Activated CD4-positive, CD25-positive, alpha-beta regulatory T cell treated with anti-CD3 and anti-CD28 coated beads, Interleukin-2, amount 50 U/mL, for 24 hours (primary cell): ENCODE results near the gene SCUBE3.

ENCODE experiments used
- ATAC-seq, 2 donors: fragments of 150-1000 bp; cut with Tn5 transposase; one replicate each; pipeline ENCODE4 v1.10.0; 2021; ENCODE audit warnings: mild to moderate bottlenecking in 1 of 2, moderate library complexity in 1 of 2

SCUBE3 gene

DNA sequence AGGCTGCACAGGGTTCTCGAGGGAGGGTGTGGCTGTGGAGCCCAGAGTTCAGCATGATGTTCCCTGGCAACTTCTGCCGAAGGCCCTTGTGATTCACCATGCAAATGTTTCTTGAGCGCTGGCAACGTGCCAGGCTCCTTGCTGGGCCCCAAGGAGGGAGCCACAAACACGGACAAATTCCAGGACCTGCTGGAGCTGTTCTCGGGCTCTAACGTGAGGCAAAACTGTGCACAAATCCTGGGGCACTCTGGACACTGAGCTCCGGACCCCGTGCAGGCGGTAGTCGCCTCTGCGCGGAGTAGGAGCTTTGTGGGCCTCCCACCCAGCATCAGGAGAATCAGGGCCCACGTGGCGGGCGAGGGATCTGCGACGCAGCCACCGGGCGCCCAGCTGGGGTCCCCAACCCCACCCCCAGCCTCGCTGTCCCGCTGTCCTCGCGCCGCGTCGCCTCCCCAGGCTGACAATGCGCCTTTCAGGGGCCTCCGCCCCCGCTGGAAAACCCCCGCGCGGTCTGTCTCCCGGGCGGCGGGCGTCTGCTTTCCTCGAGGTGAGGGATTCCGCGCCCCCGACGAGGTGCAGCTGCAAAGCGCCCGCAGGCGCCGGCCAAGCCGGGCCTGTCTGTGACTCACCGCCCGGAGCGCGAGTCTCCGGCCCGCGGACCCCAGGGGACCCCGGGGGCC is 31.7 kb upstream of the SCUBE3 start:
- no peak for ATAC-seq

DNA sequence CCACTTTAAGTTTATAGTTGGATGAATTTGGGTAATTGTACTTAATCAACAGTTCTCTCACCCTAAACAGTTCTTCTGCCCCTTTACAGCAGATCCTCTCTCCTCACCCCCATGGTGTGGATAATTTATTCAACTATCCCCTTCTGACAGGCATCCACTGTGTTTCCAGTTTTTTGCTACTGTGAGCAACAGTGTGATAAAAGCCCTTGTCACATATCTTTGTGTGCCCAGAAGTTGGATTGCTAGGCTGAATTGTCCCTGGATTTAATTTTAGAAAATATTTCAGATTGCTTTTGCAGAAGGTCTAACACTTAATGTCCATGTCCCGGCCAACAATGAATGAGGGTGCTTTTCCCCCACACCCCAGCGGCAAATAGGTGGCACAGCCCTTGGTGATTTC is 30.5 kb upstream of the SCUBE3 start:
- ATAC-seq, result no peak

DNA sequence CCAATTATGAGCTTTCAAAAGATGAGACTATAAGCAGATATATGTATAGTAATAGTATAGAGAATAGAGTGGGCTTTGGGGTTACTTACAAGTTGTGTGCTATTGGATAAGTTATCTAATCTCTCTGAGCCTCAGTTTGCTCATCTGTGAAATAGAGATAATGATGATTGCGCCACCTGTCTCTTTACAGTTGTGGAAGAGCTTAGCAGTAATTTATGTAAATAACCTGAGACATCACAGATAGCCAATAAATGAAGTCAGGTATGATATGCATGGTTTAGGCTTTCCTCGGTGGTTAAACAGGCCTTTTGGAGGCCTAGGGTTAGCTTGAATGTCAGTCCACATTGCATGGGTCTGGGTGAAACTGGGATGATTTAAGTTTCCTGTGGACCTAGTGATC is 29.8 kb upstream of the SCUBE3 start:
- ATAC-seq, result no peak

GRCh38 chr6:35184580-35185301 is 29.0 kb upstream of the SCUBE3 start:
- ATAC-seq, result no peak

DNA sequence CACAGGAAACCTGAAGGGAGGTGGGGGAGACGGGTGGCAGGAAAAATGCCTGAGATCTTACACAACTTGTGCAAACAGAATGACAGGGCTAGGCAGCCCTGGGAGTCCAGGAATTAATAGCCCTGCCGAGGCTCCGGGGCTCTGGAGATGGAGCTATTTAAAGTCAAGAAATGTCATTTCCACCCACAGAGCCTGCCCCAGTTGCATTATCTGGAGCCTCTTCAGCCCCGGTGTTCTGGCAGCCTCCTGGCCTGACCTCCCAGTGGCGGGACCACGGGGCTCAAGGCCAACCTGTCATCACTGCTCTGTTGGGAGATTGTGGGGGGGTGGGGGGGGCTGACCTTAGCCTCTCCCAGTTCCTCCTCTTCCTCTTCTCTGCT is 28.5 kb upstream of the SCUBE3 start:
- ATAC-seq, result no peak

DNA sequence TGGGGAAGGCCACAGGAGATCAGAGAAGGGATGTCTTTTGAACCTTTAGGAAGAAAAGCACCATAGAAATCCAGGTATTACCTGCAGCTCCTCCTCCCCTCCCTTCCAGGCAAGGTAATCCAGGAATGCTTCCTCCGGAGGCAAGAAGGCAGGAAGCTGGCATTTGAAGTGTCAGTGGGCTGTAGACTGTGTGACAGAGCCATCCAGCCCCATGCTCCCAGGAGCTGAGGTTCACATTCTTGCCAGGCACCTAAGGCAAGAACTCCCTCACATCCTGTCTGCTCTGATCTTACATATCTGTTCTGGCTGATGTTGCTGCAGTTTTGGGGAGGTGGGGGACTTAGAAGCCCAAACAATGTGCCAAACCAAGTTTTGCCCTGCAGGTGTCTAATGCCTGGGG is 27.8 kb upstream of the SCUBE3 start:
- ATAC-seq, result no peak

- ATAC-seq, result no peak
These were observed 27.2 kb upstream of the SCUBE3 start for GRCh38 chr6:35186571-35186970.

DNA sequence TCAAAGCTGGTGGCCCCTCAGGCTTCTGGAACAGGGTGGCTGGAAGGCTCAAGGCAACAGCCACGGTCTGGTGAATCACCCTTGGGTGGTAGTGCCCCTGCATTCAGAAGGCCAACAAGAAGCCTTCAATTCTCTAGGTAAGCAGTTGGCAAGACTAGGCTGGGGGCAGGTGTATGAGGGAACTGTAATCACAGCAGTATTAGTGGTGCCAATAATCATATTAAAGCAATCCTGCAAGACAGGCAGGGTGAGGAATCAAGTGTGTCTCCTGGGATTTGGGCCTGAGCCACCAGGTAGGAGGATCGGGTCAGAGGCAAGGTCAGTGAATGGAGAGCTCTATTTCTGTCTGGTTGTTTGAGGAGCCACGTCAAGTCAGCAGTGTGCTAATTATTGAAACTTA is 24.9 kb upstream of the SCUBE3 start:
- ATAC-seq, result no peak

GRCh38 chr6:35190306-35190705 is 23.4 kb upstream of the SCUBE3 start:
- no peak for ATAC-seq

- ATAC-seq, result no peak
These were observed 21.9 kb upstream of the SCUBE3 start for GRCh38 chr6:35191889-35192288.

GRCh38 chr6:35192301-35192860 is 21.4 kb upstream of the SCUBE3 start:
- no peak for ATAC-seq

- no peak for ATAC-seq
These were observed 19.4 kb upstream of the SCUBE3 start for GRCh38 chr6:35194390-35194789.

DNA sequence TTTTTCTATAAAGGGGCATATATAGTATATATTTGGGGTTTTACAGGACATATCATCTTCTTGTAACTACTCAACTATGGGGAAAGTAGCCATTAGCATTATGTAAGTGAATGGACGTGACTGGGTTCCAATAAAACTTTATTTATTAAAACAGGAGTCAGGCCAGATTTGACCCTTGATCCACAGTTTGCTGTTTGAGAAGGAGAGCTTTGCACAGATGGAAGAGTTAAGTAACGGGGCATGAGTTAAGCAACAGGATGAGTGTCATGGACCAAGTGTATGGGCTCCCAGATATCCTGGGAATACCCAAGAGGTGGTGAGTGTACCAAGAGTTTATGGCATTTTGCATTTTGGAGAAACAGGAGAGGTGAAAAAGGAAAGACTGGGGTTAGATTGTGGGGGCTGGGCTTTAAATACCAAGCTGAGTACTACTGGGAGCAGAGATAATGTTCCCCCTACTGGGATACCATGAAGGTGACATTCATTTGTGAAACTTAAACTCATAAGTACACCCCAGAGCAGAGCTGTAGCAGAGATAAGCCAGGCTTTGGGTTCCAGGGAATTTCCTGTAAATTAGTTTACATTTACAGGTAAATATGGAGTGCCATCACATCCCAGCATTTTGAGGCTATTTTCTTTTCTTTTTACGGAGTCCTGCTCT is 18.5 kb upstream of the SCUBE3 start:
- no peak for ATAC-seq

DNA sequence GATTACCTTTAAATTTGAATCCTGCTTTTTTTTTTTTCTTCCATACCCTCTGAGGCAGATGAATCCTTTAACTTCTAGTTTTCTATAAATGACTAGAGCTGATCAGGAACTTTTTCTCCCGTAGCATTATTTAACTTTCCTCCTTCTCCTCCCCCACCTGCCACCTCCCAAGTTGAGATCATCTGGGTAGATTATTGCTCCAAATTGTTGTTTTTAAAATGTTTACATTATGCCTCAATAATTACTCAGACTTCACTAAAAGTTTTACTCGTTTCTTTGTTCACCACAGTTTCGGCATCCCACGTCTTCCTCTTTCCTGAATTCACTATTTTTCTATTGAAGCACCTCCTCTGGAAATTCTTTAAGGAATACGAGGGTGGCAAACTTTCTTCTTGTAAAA is 16.6 kb upstream of the SCUBE3 start:
- no peak for ATAC-seq

DNA sequence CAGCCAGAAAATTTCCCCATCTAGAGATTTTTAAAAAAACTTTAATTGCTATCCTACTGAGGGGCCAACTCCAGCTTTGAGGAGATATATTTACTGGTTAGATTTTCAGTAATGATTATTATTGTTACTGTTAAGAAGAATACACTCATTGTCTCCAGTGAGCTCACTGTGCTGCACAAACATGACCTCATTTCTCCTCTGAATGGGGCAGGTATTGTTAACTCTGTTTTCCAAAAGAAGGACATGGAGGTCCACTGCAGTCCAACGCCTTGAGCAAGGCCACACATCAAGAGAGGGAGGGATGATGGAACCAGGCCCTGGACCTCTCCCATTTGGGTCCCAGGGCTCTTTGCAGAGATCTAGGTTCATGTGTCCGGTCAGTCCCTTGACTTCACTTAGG is 13.9 kb upstream of the SCUBE3 start:
- ATAC-seq, result no peak

- ATAC-seq, result no peak
These were observed 11.7 kb upstream of the SCUBE3 start for GRCh38 chr6:35202066-35202546.

- no peak for ATAC-seq
These were observed 10.5 kb upstream of the SCUBE3 start for GRCh38 chr6:35203152-35203670.

DNA sequence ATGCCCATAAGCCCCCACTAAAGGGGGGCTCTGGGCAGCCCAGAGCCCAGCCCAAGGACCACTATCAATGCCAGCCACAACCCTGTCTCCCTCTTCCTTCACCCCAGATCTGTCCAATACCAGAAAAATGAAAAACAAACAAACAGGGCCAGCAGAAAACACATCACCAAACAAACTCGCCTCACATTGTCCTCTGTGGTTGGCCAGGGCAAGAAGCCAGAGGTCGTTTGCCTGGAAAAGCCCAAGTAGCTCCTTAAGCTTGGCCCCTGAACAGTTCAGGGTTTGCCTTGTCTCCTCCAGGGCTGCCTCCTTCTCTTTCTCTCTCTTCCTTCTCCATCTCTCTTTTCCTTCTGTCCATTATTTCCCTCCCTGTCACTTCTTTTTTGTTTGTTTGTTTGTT is 10.1 kb upstream of the SCUBE3 start:
- no peak for ATAC-seq

- no peak for ATAC-seq
These were observed 7.4 kb upstream of the SCUBE3 start for GRCh38 chr6:35206346-35206745.

GRCh38 chr6:35208419-35208818 is 5.3 kb upstream of the SCUBE3 start:
- ATAC-seq, result no peak

DNA sequence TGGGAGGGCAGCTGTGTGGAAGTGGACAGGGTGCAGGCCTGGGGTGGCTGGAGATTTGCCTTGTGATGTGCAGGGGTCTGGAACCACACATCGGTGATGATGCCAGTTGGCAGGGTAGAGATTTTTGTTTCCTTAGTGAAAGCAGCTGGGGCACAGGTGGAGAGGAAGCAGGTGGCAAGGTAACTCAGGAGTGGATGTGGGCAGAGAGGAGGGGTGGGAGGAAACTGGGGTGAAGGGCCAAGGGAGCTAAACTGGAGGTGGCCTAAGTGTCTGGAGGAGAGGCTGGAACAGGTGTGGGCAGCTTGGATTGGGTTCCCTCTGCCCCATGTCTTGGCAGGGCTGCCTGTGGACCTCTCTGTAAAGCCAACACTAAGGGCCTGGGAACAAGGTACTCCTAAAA is 4.7 kb upstream of the SCUBE3 start:
- ATAC-seq, result no peak

GRCh38 chr6:35209622-35210247 is 4.0 kb upstream of the SCUBE3 start:
- no peak for ATAC-seq

GRCh38 chr6:35213298-35213791 is 411 bp upstream of the SCUBE3 start:
- ATAC-seq, result no peak
